HT1080 (cell line): ENCODE results near the gene SPHK2. TPM values are rescaled to one million over a fixed set of nuclear protein-coding genes. Genes with fewer than 3 reads are reported as not detected.

Experiments
- DNase-seq: peaks from one replicate; pipeline ENCODE4 v3.0.0-alpha.2; 2015; ENCODE audit warnings: low read depth
- total RNA-seq: library from RNA; depleted of rRNA; stranded (reverse); fragments of >200 nt; shearing (Covaris generic); gene quantifications from 2 replicates; pipeline ENCODE4 v1.2.3, GENCODE V29; 2014

SPHK2 gene
- total RNA-seq, 1 experiment from 2014 or later: 16.5 TPM

GRCh38 chr19:48603850-48604249 lies 15.5 kb upstream of the SPHK2 start:
- DNase-seq: no peak

GRCh38 chr19:48606463-48607358 lies 12.6 kb upstream of the SPHK2 start, which contains the start of gene SPACA4:
Gene SPACA4 (plus strand): TSS chr19:48606742. CDS start chr19:48606979, 237 bp downstream.
- DNase-seq: no peak

GRCh38 chr19:48607359-48607755 lies 11.9 kb upstream of the SPHK2 start:
- no peak for DNase-seq

- peak; percentile 70 for DNase-seq
Observed at GRCh38 chr19:48608798-48609263, 10.5 kb upstream of the SPHK2 start.

- no peak for DNase-seq
Observed at GRCh38 chr19:48609571-48610108, 9.7 kb upstream of the SPHK2 start.

GRCh38 chr19:48611872-48612271 lies 7.4 kb upstream of the SPHK2 start:
- DNase-seq: no peak

GRCh38 chr19:48613024-48613851 lies 6.1 kb upstream of the SPHK2 start:
- DNase-seq: no peak

- DNase-seq: no peak
Observed at GRCh38 chr19:48613852-48614435, 5.4 kb upstream of the SPHK2 start.

- no peak for DNase-seq
Observed at GRCh38 chr19:48614436-48615230, 4.7 kb upstream of the SPHK2 start, which contains the start of gene FAM83E. Gene FAM83E (minus strand): TSS chr19:48615076. CDS start chr19:48613372, 1,704 bp downstream.

GRCh38 chr19:48615231-48616040 lies 3.9 kb upstream of the SPHK2 start:
- no peak for DNase-seq

- no peak for DNase-seq
Observed at GRCh38 chr19:48616041-48616436, 3.3 kb upstream of the SPHK2 start.

- DNase-seq: no peak
Observed at GRCh38 chr19:48616491-48617056, 2.7 kb upstream of the SPHK2 start.

GRCh38 chr19:48617146-48617937 lies 2.0 kb upstream of the SPHK2 start:
- no peak for DNase-seq

GRCh38 chr19:48618278-48618915 lies 909 bp upstream of the SPHK2 start:
- no peak for DNase-seq

- DNase-seq: no peak
Observed at GRCh38 chr19:48619692-48620585, 633 bp downstream of the SPHK2 start.

- no peak for DNase-seq
Observed at GRCh38 chr19:48623556-48624066, 4.3 kb downstream of the SPHK2 start.
